Activated CD4-positive, alpha-beta memory T cell treated with anti-CD3 and anti-CD28 coated beads, Interleukin-2, amount 10 ng/mL, durations not matched to agents 7 days and 5 days (primary cell): ENCODE measurements around the gene DTNBP1. TPM values are rescaled to one million over a fixed set of nuclear protein-coding genes. Genes with fewer than 3 reads are reported as not detected.

Source experiments
- CTCF ChIA-PET: fragments of 350-600 bp; sonication (Branson Sonifier 250); formaldehyde crosslinking; loops from one replicate; lab custom pipeline; 2021; ENCODE audit warnings: antibody characterized with exemption, inconsistent platforms; lab: Charles Lee
- POLR2A ChIA-PET: fragments of 350-600 bp; sonication (Branson Sonifier 250); formaldehyde crosslinking; loops from one replicate; lab custom pipeline; 2021; ENCODE audit warnings: antibody characterized with exemption; lab: Charles Lee
- DNase-seq: peaks from one replicate; pipeline ENCODE4 v3.0.0-alpha.2; 2020
- H3K27ac Mint-ChIP-seq: one replicate; pipeline ENCODE4 v1.8.0; 2021; ENCODE audit warnings: mild to moderate bottlenecking, mixed read lengths
- H3K27me3 Mint-ChIP-seq: one replicate; pipeline ENCODE4 v1.8.0; 2021; ENCODE audit warnings: mixed read lengths
- H3K36me3 Mint-ChIP-seq: one replicate; pipeline ENCODE4 v1.8.0; 2021; ENCODE audit warnings: low read depth, mixed read lengths
- H3K4me1 Mint-ChIP-seq: one replicate; pipeline ENCODE4 v1.8.0; 2021; ENCODE audit warnings: mixed read lengths
- H3K4me3 Mint-ChIP-seq: one replicate; pipeline ENCODE4 v1.8.0; 2021; ENCODE audit warnings: mild to moderate bottlenecking, mixed read lengths
- H3K9me3 Mint-ChIP-seq: one replicate; pipeline ENCODE4 v1.8.0; 2021; ENCODE audit warnings: mixed read lengths
- total RNA-seq, 2 experiments: library from RNA; stranded (reverse); gene quantifications; one replicate each; pipeline ENCODE4 v1.2.3, GENCODE V29; 2021

The DTNBP1 gene
- total RNA-seq, 2 experiments from 2014 or later = 26.5 to 27.9 TPM

GRCh38 chr6:15630202-15630601 lies 32.6 kb downstream of the DTNBP1 start:
- no peaks in the 10 kb centered on the region for H3K9me3 Mint-ChIP-seq
- CTCF ChIA-PET = interaction anchor here (1.1 kb wide), 1 partner anchor 12 kb away, joined by 3 read pairs; no protein-coding TSS in a partner anchor
- no peak overlapping the region for H3K27ac Mint-ChIP-seq
- peaks cover 24% of the 10 kb centered on the region for H3K4me1 Mint-ChIP-seq
- peaks cover 28% of the 10 kb centered on the region for H3K36me3 Mint-ChIP-seq
- DNase-seq = no peak
- no peaks in the 10 kb centered on the region for H3K27me3 Mint-ChIP-seq
- H3K4me3 Mint-ChIP-seq = no peak overlapping the region
- POLR2A ChIA-PET = no interaction called here

- POLR2A ChIA-PET = no interaction called here
- Mint-ChIP-seq H3K27ac (no peak overlapping the region), H3K9me3 (no peaks in the 10 kb centered on the region), H3K4me1 (peaks cover 24% of the 10 kb centered on the region), H3K27me3 (no peaks in the 10 kb centered on the region), H3K4me3 (no peak overlapping the region), H3K36me3 (peaks cover 22% of the 10 kb centered on the region)
- CTCF ChIA-PET = interaction anchor here (1.1 kb wide), 1 partner anchor 11 kb away, joined by 3 read pairs; no protein-coding TSS in a partner anchor
- no peak for DNase-seq
Measured at GRCh38 chr6:15629487-15629886, 33.3 kb downstream of the DTNBP1 start.

- DNase-seq = peak; percentile 49
- Mint-ChIP-seq H3K4me1 (peaks cover 26% of the 10 kb centered on the region), H3K9me3 (no peaks in the 10 kb centered on the region), H3K27ac (no peak overlapping the region), H3K36me3 (peaks cover 22% of the 10 kb centered on the region), H3K4me3 (no peak overlapping the region), H3K27me3 (no peaks in the 10 kb centered on the region)
- CTCF ChIA-PET = no interaction called here
- POLR2A ChIA-PET = no interaction called here
Measured at GRCh38 chr6:15628499-15629131, 34.2 kb downstream of the DTNBP1 start.

- H3K4me3 Mint-ChIP-seq = no peak overlapping the region
- POLR2A ChIA-PET = no interaction called here
- no peak overlapping the region for H3K27ac Mint-ChIP-seq
- DNase-seq = no peak
- CTCF ChIA-PET = interaction anchor here (0.6 kb wide), 2 partner anchors 811 to 1391 kb away, joined by 3 read pairs; no protein-coding TSS in a partner anchor
- no peaks in the 10 kb centered on the region for H3K9me3 Mint-ChIP-seq
- H3K36me3 Mint-ChIP-seq = peaks cover 15% of the 10 kb centered on the region
- no peaks in the 10 kb centered on the region for H3K27me3 Mint-ChIP-seq
- peaks cover 22% of the 10 kb centered on the region for H3K4me1 Mint-ChIP-seq
Measured at GRCh38 chr6:15627821-15628220, 35.0 kb downstream of the DTNBP1 start.

- H3K36me3 Mint-ChIP-seq = peaks cover 15% of the 10 kb centered on the region
- ChIA-PET POLR2A (no interaction called here), CTCF (interaction anchor here (0.6 kb wide), 2 partner anchors 810 to 1390 kb away, joined by 3 read pairs; no protein-coding TSS in a partner anchor)
- H3K27me3 Mint-ChIP-seq = no peaks in the 10 kb centered on the region
- peaks cover 24% of the 10 kb centered on the region for H3K4me1 Mint-ChIP-seq
- H3K4me3 Mint-ChIP-seq = no peak overlapping the region
- H3K9me3 Mint-ChIP-seq = no peaks in the 10 kb centered on the region
- H3K27ac Mint-ChIP-seq = no peak overlapping the region
- DNase-seq = no peak
Measured at GRCh38 chr6:15626878-15627674, 35.8 kb downstream of the DTNBP1 start.

- no peak for DNase-seq
- POLR2A ChIA-PET = no interaction called here
- no peak overlapping the region for H3K4me3 Mint-ChIP-seq
- peaks cover 30% of the 10 kb centered on the region for H3K4me1 Mint-ChIP-seq
- H3K9me3 Mint-ChIP-seq = no peaks in the 10 kb centered on the region
- H3K36me3 Mint-ChIP-seq = peaks cover 15% of the 10 kb centered on the region
- no peak overlapping the region for H3K27ac Mint-ChIP-seq
- no peaks in the 10 kb centered on the region for H3K27me3 Mint-ChIP-seq
- CTCF ChIA-PET = interaction anchor here (0.9 to 1.4 kb wide), 2 partner anchors 557 to 1415 kb away, joined by 3 to 4 read pairs; no protein-coding TSS in a partner anchor
Measured at GRCh38 chr6:15626160-15626559, 36.7 kb downstream of the DTNBP1 start.

- peaks cover 18% of the 10 kb centered on the region for H3K36me3 Mint-ChIP-seq
- no peaks in the 10 kb centered on the region for H3K9me3 Mint-ChIP-seq
- peaks cover 26% of the 10 kb centered on the region for H3K4me1 Mint-ChIP-seq
- no peaks in the 10 kb centered on the region for H3K27me3 Mint-ChIP-seq
- ChIA-PET CTCF (interaction anchor here (0.6 to 1.8 kb wide), 10 partner anchors 9 to 166 kb away, joined by 3 to 4 read pairs (median 3); no protein-coding TSS in a partner anchor), POLR2A (no interaction called here)
- DNase-seq = no peak
- H3K4me3 Mint-ChIP-seq = no peak overlapping the region
- no peak overlapping the region for H3K27ac Mint-ChIP-seq
Measured at GRCh38 chr6:15623276-15624116, 39.3 kb downstream of the DTNBP1 start.

- DNase-seq = no peak
- peak overlapping the region; percentile 4 for H3K27ac Mint-ChIP-seq
- H3K27me3 Mint-ChIP-seq = no peaks in the 10 kb centered on the region
- H3K4me1 Mint-ChIP-seq = peaks cover 14% of the 10 kb centered on the region
- POLR2A ChIA-PET = no interaction called here
- CTCF ChIA-PET = interaction anchor here (0.6 to 1.8 kb wide), 2 partner anchors 69 to 1012 kb away, joined by 3 to 4 read pairs; no protein-coding TSS in a partner anchor
- H3K9me3 Mint-ChIP-seq = no peaks in the 10 kb centered on the region
- no peak overlapping the region for H3K4me3 Mint-ChIP-seq
- H3K36me3 Mint-ChIP-seq = peaks cover 18% of the 10 kb centered on the region
Measured at GRCh38 chr6:15622045-15622740, 40.6 kb downstream of the DTNBP1 start.

GRCh38 chr6:15621203-15622044 lies 41.4 kb downstream of the DTNBP1 start:
- Mint-ChIP-seq H3K9me3 (no peaks in the 10 kb centered on the region), H3K4me3 (no peak overlapping the region), H3K4me1 (peaks cover 12% of the 10 kb centered on the region), H3K27ac (peak overlapping the region; percentile 4), H3K27me3 (no peaks in the 10 kb centered on the region), H3K36me3 (peaks cover 13% of the 10 kb centered on the region)
- ChIA-PET POLR2A (no interaction called here), CTCF (interaction anchor here (1.8 kb wide), 1 partner anchor 70 kb away, joined by 4 read pairs; no protein-coding TSS in a partner anchor)
- DNase-seq = no peak

- Mint-ChIP-seq H3K36me3 (peaks cover 8% of the 10 kb centered on the region), H3K4me3 (no peak overlapping the region), H3K4me1 (peaks cover 12% of the 10 kb centered on the region), H3K9me3 (no peaks in the 10 kb centered on the region), H3K27me3 (no peaks in the 10 kb centered on the region), H3K27ac (no peak overlapping the region)
- DNase-seq = no peak
- ChIA-PET CTCF (interaction anchor here (0.8 kb wide), 1 partner anchor 71 kb away, joined by 3 read pairs; no protein-coding TSS in a partner anchor), POLR2A (interaction anchor here (0.6 kb wide), 1 partner anchor 53 kb away, joined by 4 read pairs; no protein-coding TSS in a partner anchor)
Measured at GRCh38 chr6:15620611-15621010, 42.2 kb downstream of the DTNBP1 start.

- no peaks in the 10 kb centered on the region for H3K9me3 Mint-ChIP-seq
- no peak overlapping the region for H3K4me3 Mint-ChIP-seq
- peaks cover 12% of the 10 kb centered on the region for H3K4me1 Mint-ChIP-seq
- DNase-seq = no peak
- ChIA-PET POLR2A (no interaction called here), CTCF (no interaction called here)
- no peak overlapping the region for H3K27ac Mint-ChIP-seq
- H3K27me3 Mint-ChIP-seq = no peaks in the 10 kb centered on the region
- H3K36me3 Mint-ChIP-seq = peaks cover 13% of the 10 kb centered on the region
Measured at GRCh38 chr6:15619330-15619729, 43.5 kb downstream of the DTNBP1 start.
